ENCODE measurements around the gene AUH. TPM values are rescaled to one million over a fixed set of nuclear protein-coding genes. Genes with fewer than 3 reads are reported as not detected.
"Not testable (repeated sequence)": the region's sequence is repeated elsewhere in the genome, so short reads cannot be mapped to it uniquely, and the experiment has no call there.

The AUH gene
- total and polyA plus RNA-seq, 2 donors (not counting 1 experiment from before 2014, with no cell fraction given): 11.3 to 55.5 TPM

DNA sequence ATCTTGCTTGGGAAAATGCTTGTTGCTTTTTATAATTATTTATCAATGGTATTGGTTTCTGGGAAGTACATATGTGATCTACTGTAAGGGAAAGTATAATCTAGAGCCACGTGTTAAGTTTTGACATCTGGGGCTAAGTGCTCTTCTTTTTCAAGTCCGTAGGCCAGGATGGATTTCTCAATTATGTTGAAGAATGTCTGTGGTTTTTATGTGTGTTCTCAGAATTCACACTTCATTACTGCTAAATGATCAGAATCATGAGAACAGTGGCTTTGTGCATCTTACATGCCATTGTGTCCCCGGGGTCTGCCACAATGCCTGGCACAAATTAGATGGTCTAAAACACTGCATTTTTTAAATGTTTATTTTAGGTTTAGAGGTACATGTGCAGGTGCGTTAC, 14.5 kb upstream of the AUH start:
- H4K20me1 ChIP-seq (ENCODE audit: control insufficient read depth, extremely low read depth, insufficient read depth, low read length): no peaks in the 10 kb centered on the region
- peak; percentile 43 to 52 for DNase-seq (ENCODE audit: low read depth in 2 of 2)
- H3K27ac ChIP-seq (ENCODE audit: insufficient read depth, low read length): no peak overlapping the region
- no peak overlapping the region for H2AFZ ChIP-seq (ENCODE audit: low read length)
- no peaks in the 10 kb centered on the region for H3K79me2 ChIP-seq (ENCODE audit: control insufficient read depth, insufficient read depth, low read length)
- no peaks in the 10 kb centered on the region for H3K27me3 ChIP-seq (ENCODE audit: control insufficient read depth, insufficient read depth, low read length)
- peaks cover 2% of the 10 kb centered on the region for H3K4me1 ChIP-seq (ENCODE audit: control insufficient read depth, extremely low read depth, insufficient read depth, low read length)
- no peak overlapping the region for H3K4me3 ChIP-seq (replicated peaks in 1 of 4; ENCODE audit: control extremely low read depth in 1 of 4, insufficient read depth in 1 of 4, low read depth in 3 of 4, low read length in 4 of 4)
- H3K4me2 ChIP-seq (ENCODE audit: extremely low read depth, insufficient read depth, low read length): no peak overlapping the region
- H3K9ac ChIP-seq (ENCODE audit: insufficient read depth, low read length): no peak overlapping the region
- no peaks in the 10 kb centered on the region for H3K36me3 ChIP-seq (ENCODE audit: control insufficient read depth, insufficient read depth, low read length)
- H3K9me3 ChIP-seq (ENCODE audit: control insufficient read depth, insufficient read depth, low read depth, low read length): no peaks in the 10 kb centered on the region
- TF ChIP-seq, protein P1, sequence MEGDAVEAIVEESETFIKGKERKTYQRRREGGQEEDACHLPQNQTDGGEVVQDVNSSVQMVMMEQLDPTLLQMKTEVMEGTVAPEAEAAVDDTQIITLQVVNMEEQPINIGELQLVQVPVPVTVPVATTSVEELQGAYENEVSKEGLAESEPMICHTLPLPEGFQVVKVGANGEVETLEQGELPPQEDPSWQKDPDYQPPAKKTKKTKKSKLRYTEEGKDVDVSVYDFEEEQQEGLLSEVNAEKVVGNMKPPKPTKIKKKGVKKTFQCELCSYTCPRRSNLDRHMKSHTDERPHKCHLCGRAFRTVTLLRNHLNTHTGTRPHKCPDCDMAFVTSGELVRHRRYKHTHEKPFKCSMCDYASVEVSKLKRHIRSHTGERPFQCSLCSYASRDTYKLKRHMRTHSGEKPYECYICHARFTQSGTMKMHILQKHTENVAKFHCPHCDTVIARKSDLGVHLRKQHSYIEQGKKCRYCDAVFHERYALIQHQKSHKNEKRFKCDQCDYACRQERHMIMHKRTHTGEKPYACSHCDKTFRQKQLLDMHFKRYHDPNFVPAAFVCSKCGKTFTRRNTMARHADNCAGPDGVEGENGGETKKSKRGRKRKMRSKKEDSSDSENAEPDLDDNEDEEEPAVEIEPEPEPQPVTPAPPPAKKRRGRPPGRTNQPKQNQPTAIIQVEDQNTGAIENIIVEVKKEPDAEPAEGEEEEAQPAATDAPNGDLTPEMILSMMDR (conservative IDR thresholded peaks at IDR 0.05 in 1 of 2, IDR thresholded peaks at IDR 0.05 in 1 of 2; ENCODE audit: low read depth in 1 of 2, low read length in 2 of 2): no peak
- no peak for TF ChIP-seq EZH2 (IDR thresholded peaks at IDR 0.05; ENCODE audit: low read length, missing control alignments)

DNA sequence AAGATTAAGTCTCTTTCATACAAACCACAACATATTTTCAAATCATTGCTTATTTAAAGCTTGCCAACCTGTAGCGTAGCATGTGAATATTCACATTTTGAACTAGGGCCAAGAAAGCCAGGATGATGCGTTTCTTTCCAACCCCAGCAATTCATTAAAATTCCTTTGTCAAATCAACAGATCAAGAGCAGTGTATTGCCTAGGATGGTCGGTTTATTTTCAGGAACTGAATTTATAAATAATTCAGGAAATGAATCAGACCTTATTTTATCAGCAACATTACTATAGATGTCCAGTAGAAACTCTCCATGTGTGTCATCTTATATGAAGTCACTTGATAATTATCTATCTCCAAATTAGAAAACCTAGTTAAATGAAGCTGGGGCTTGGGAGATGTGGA, 13.2 kb upstream of the AUH start:
- Histone ChIP-seq H3K4me3 (replicated peaks in 1 of 4; ENCODE audit: control extremely low read depth in 1 of 4, insufficient read depth in 1 of 4, low read depth in 3 of 4, low read length in 4 of 4) (no peak overlapping the region), H3K79me2 (ENCODE audit: control insufficient read depth, insufficient read depth, low read length) (no peaks in the 10 kb centered on the region), H3K9ac (ENCODE audit: insufficient read depth, low read length) (no peak overlapping the region), H3K4me2 (ENCODE audit: extremely low read depth, insufficient read depth, low read length) (no peak overlapping the region), H3K36me3 (ENCODE audit: control insufficient read depth, insufficient read depth, low read length) (no peaks in the 10 kb centered on the region), H3K27ac (ENCODE audit: insufficient read depth, low read length) (peak overlapping the region; percentile 48), H3K4me1 (ENCODE audit: control insufficient read depth, extremely low read depth, insufficient read depth, low read length) (peaks cover 2% of the 10 kb centered on the region), H3K9me3 (ENCODE audit: control insufficient read depth, insufficient read depth, low read depth, low read length) (no peaks in the 10 kb centered on the region), H2AFZ (ENCODE audit: low read length) (no peak overlapping the region), H3K27me3 (ENCODE audit: control insufficient read depth, insufficient read depth, low read length) (no peaks in the 10 kb centered on the region), H4K20me1 (ENCODE audit: control insufficient read depth, extremely low read depth, insufficient read depth, low read length) (no peaks in the 10 kb centered on the region)
- DNase-seq (ENCODE audit: low read depth in 2 of 2): peak; percentile 78 to 89
- TF ChIP-seq, protein P1 (conservative IDR thresholded peaks at IDR 0.05 in 1 of 2, IDR thresholded peaks at IDR 0.05 in 1 of 2; ENCODE audit: low read depth in 1 of 2, low read length in 2 of 2): no peak
- TF ChIP-seq EZH2 (IDR thresholded peaks at IDR 0.05; ENCODE audit: low read length, missing control alignments): no peak

DNA sequence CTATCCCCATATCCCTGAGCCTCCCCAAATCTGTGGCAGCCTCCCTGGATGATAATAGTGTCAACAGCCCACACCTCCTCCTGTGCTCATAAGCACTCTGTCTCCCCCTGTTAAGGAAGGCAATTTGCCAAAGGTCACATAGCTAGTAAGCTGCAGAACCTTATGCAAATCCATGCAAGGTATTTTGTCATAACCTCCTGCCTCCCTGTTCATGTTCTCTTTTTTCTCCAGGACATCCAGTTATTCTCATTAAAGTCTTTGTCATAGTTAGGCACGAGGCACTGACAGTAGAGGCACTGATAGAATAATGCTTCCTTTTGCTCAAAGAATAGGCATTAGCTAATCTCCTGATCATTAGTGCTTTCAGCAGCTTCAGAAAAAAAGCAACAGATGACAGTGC, 10.2 kb upstream of the AUH start:
- H4K20me1 ChIP-seq (ENCODE audit: control insufficient read depth, extremely low read depth, insufficient read depth, low read length): no peaks in the 10 kb centered on the region
- no peaks in the 10 kb centered on the region for H3K36me3 ChIP-seq (ENCODE audit: control insufficient read depth, insufficient read depth, low read length)
- no peak overlapping the region for H3K9ac ChIP-seq (ENCODE audit: insufficient read depth, low read length)
- no peaks in the 10 kb centered on the region for H3K9me3 ChIP-seq (ENCODE audit: control insufficient read depth, insufficient read depth, low read depth, low read length)
- no peaks in the 10 kb centered on the region for H3K79me2 ChIP-seq (ENCODE audit: control insufficient read depth, insufficient read depth, low read length)
- H3K4me2 ChIP-seq (ENCODE audit: extremely low read depth, insufficient read depth, low read length): no peak overlapping the region
- no peak overlapping the region for H3K27ac ChIP-seq (ENCODE audit: insufficient read depth, low read length)
- TF ChIP-seq, protein P1 (conservative IDR thresholded peaks at IDR 0.05 in 1 of 2, IDR thresholded peaks at IDR 0.05 in 1 of 2; ENCODE audit: low read depth in 1 of 2, low read length in 2 of 2): no peak
- no peaks in the 10 kb centered on the region for H3K27me3 ChIP-seq (ENCODE audit: control insufficient read depth, insufficient read depth, low read length)
- no peak overlapping the region for H2AFZ ChIP-seq (ENCODE audit: low read length)
- peaks cover 2% of the 10 kb centered on the region for H3K4me1 ChIP-seq (ENCODE audit: control insufficient read depth, extremely low read depth, insufficient read depth, low read length)
- no peak overlapping the region for H3K4me3 ChIP-seq (replicated peaks in 1 of 4; ENCODE audit: control extremely low read depth in 1 of 4, insufficient read depth in 1 of 4, low read depth in 3 of 4, low read length in 4 of 4)
- no peak for DNase-seq (ENCODE audit: low read depth in 2 of 2)

DNA sequence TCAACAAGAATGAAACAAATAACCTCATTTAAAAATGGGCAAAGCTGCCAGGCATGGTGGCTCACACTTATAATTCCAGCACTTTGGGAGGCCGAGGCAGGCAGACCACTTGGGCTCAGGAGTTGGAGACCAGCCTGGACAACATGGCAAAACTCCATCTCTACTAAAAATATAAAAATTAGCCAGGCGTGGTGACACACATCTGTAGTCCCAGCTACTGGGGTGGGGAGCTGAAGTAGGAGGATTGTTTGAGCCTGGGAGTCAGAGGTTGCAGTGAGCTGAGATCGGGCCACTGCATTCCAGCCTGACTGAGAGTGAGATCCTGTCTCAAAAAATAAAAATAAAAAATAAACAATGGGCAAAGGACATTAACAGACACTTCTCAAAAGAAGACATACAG, 8.3 kb upstream of the AUH start:
- DNase-seq (ENCODE audit: low read depth in 2 of 2); H3K9me3 ChIP-seq (ENCODE audit: control insufficient read depth, insufficient read depth, low read depth, low read length); H3K27me3 ChIP-seq (ENCODE audit: control insufficient read depth, insufficient read depth, low read length); H2AFZ ChIP-seq (ENCODE audit: low read length); H3K27ac ChIP-seq (ENCODE audit: insufficient read depth, low read length); H3K79me2 ChIP-seq (ENCODE audit: control insufficient read depth, insufficient read depth, low read length); H3K9ac ChIP-seq (ENCODE audit: insufficient read depth, low read length); H4K20me1 ChIP-seq (ENCODE audit: control insufficient read depth, extremely low read depth, insufficient read depth, low read length); H3K4me2 ChIP-seq (ENCODE audit: extremely low read depth, insufficient read depth, low read length); H3K4me3 ChIP-seq (replicated peaks in 1 of 4; ENCODE audit: control extremely low read depth in 1 of 4, insufficient read depth in 1 of 4, low read depth in 3 of 4, low read length in 4 of 4); H3K36me3 ChIP-seq (ENCODE audit: control insufficient read depth, insufficient read depth, low read length); H3K4me1 ChIP-seq (ENCODE audit: control insufficient read depth, extremely low read depth, insufficient read depth, low read length): not testable (repeated sequence)

All from fibroblast of lung (primary cell).